Measurements from ENCODE around the gene MEF2C.

MEF2C gene

DNA sequence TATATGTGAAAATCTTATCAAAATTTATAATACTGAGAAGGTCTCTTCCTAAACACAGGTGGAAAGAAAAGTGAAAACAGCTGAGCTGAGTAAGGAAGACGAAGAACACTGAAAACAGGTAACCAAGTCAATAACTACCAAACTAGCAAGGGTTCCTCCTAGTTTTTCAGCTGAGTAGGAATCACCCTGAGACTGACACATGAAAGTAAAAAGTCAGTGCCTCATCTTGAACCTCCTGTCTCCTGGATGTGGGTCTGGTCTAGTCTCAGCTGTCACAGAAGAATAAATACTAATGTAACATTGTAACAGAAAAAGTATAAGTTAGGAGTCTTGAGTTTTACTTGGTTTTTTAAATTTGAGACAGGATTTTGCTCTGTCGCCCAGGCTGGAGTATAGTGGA lies 121.0 kb downstream of the MEF2C start:
- Histone ChIP-seq H3K36me3 (ENCODE audit: control insufficient read depth, insufficient read depth, low read length) (no peaks in the 10 kb centered on the region), H3K9me3 (ENCODE audit: control insufficient read depth, insufficient read depth, low read length) (no peaks in the 10 kb centered on the region), H3K27ac (ENCODE audit: low read length) (no peak overlapping the region), H3K4me3 (ENCODE audit: low read length) (no peak overlapping the region), H3K4me1 (ENCODE audit: control insufficient read depth, insufficient read depth, low read length) (no peaks in the 10 kb centered on the region; the same call in 1 of the 2 replicates), H3K27me3 (ENCODE audit: control insufficient read depth, insufficient read depth, low read length) (no peaks in the 10 kb centered on the region)
- no peak for DNase-seq (ENCODE audit: low read depth, low spot score)
- WGBS (ENCODE audit: insufficient coverage, insufficient read length): no CpG with 5 or more reads among the region's 2 CpGs

DNA sequence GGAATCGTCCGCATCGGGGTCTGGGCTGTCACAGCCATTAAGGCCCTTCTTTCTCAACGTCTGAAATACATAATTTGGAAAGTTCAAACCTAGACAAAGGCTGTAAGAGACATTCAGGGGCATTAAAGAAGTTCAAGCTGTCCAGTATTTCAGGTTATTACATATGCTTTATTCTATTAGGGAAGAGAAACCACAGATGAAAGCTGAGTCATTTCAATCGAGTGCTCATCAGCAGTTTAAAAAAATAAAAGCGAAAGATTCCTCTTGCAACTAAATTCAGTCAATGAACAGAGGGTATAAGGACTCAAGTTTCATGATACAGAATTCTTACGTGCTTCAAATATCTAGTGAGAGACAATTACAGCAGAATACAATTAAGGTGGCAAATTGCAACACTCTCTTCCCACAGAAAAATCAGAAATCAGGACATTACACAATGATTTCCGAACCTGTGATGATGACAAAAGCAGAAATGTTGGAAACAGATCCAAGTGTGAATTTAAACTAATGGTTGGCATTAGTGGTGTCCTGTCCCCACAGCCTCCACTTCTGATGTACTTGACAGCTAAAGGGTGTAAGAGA lies 121.6 kb downstream of the MEF2C start:
- Histone ChIP-seq H3K36me3 (ENCODE audit: control insufficient read depth, insufficient read depth, low read length) (no peaks in the 10 kb centered on the region), H3K4me1 (ENCODE audit: control insufficient read depth, insufficient read depth, low read length) (no peaks in the 10 kb centered on the region; the same call in 1 of the 2 replicates), H3K4me3 (ENCODE audit: low read length) (no peak overlapping the region), H3K27ac (ENCODE audit: low read length) (no peak overlapping the region), H3K27me3 (ENCODE audit: control insufficient read depth, insufficient read depth, low read length) (no peaks in the 10 kb centered on the region), H3K9me3 (ENCODE audit: control insufficient read depth, insufficient read depth, low read length) (no peaks in the 10 kb centered on the region)
- WGBS (ENCODE audit: insufficient coverage, insufficient read length): no CpG with 5 or more reads among the region's 8 CpGs
- DNase-seq (ENCODE audit: low read depth, low spot score): no peak

DNA sequence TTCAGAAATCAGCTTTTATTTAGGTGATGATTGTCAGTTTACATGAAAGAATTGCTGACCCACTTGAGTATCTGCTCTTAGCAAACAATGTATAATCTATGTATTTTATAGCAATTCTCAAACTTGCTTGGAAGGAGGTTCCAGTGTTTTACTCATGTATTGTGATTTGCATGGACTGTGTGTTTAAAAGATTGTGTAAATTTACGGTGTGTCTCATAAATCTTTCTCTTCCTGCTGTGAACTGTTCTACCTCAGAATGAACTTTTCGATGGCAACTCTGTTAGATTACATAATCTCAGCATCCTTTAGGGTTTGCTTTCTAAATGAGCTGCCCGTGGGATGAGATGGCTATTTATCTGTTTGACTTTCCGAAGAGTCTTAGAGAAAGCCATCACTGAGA lies 122.5 kb downstream of the MEF2C start:
- Histone ChIP-seq H3K27ac (ENCODE audit: low read length) (no peak overlapping the region), H3K4me3 (ENCODE audit: low read length) (no peak overlapping the region), H3K36me3 (ENCODE audit: control insufficient read depth, insufficient read depth, low read length) (no peaks in the 10 kb centered on the region), H3K4me1 (ENCODE audit: control insufficient read depth, insufficient read depth, low read length) (no peaks in the 10 kb centered on the region; the same call in 1 of the 2 replicates), H3K27me3 (ENCODE audit: control insufficient read depth, insufficient read depth, low read length) (no peaks in the 10 kb centered on the region), H3K9me3 (ENCODE audit: control insufficient read depth, insufficient read depth, low read length) (no peaks in the 10 kb centered on the region)
- DNase-seq (ENCODE audit: low read depth, low spot score): no peak
- no CpG with 5 or more reads among the region's 4 CpGs for WGBS (ENCODE audit: insufficient coverage, insufficient read length)

DNA sequence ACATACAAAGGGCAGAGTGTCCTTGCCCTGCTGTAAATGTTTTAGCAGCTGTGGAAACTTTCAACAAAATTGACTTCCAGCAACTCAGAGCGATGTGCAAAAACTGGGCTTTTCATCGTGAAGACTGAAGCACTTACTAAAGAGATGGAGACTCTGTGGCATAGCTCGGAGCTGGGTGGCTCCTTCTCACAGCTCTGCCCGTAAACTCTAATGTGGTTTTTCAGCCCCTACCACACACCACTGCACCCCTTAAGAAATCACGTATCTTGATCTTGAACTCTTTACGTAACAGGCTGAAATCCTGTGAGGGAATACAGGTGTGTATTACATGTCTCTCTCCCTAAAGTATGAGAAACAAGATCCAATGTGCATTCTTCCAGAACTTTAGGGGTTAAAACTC lies 124.4 kb downstream of the MEF2C start:
- DNase-seq (ENCODE audit: low read depth, low spot score): no peak
- no CpG with 5 or more reads among the region's 6 CpGs for WGBS (ENCODE audit: insufficient coverage, insufficient read length)
- Histone ChIP-seq H3K4me3 (ENCODE audit: low read length) (no peak overlapping the region), H3K4me1 (ENCODE audit: control insufficient read depth, insufficient read depth, low read length) (no peaks in the 10 kb centered on the region; the same call in 1 of the 2 replicates), H3K27ac (ENCODE audit: low read length) (no peak overlapping the region), H3K36me3 (ENCODE audit: control insufficient read depth, insufficient read depth, low read length) (no peaks in the 10 kb centered on the region), H3K27me3 (ENCODE audit: control insufficient read depth, insufficient read depth, low read length) (no peaks in the 10 kb centered on the region), H3K9me3 (ENCODE audit: control insufficient read depth, insufficient read depth, low read length) (no peaks in the 10 kb centered on the region)

DNA sequence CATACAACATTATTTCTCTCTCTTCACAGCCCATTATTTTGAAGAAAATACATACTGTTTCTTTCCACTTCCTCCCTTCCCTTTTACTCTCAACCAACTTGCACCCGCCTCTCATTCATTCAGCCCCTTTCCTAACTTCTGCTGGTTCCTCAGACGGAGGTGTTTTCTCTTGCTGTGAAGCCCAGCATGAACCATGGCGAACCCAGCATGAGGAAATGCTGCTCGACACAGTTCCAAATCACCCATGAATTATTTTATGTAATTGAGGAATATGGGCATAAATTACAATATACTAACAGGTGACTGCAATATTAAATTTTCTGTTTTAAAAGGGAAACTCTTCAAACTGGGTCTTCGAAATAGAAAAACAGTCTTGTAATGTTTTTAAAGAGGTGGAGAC lies 124.8 kb downstream of the MEF2C start:
- Histone ChIP-seq H3K9me3 (ENCODE audit: control insufficient read depth, insufficient read depth, low read length) (no peaks in the 10 kb centered on the region), H3K36me3 (ENCODE audit: control insufficient read depth, insufficient read depth, low read length) (no peaks in the 10 kb centered on the region), H3K4me1 (ENCODE audit: control insufficient read depth, insufficient read depth, low read length) (no peaks in the 10 kb centered on the region; the same call in 1 of the 2 replicates), H3K4me3 (ENCODE audit: low read length) (no peak overlapping the region), H3K27me3 (ENCODE audit: control insufficient read depth, insufficient read depth, low read length) (no peaks in the 10 kb centered on the region), H3K27ac (ENCODE audit: low read length) (no peak overlapping the region)
- DNase-seq (ENCODE audit: low read depth, low spot score): no peak
- WGBS (ENCODE audit: insufficient coverage, insufficient read length): no CpG with 5 or more reads among the region's 5 CpGs

DNA sequence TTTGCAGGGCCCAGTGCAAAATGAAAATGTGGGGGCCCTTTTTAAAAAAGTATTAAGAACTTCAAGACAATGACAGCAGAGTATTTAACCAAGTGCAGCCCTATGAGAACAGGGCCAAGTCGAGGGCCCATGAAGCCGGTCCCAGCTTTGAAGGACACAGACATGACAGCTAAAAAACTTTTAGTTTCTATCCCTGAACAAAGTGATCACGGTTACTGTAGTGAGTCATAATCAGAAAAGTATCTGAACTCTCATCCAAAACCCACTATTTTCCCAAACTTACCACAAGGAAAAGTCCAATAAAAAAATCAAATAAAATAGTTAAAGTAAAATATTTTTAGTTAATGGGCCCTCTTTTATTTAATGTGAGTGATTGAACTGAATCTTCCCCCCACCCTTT lies 126.0 kb downstream of the MEF2C start:
- Histone ChIP-seq H3K4me3 (ENCODE audit: low read length) (no peak overlapping the region), H3K27me3 (ENCODE audit: control insufficient read depth, insufficient read depth, low read length) (no peaks in the 10 kb centered on the region), H3K4me1 (ENCODE audit: control insufficient read depth, insufficient read depth, low read length) (no peaks in the 10 kb centered on the region; the same call in 1 of the 2 replicates), H3K27ac (ENCODE audit: low read length) (no peak overlapping the region), H3K36me3 (ENCODE audit: control insufficient read depth, insufficient read depth, low read length) (no peaks in the 10 kb centered on the region), H3K9me3 (ENCODE audit: control insufficient read depth, insufficient read depth, low read length) (no peaks in the 10 kb centered on the region)
- WGBS (ENCODE audit: insufficient coverage, insufficient read length): no CpG with 5 or more reads among the region's 3 CpGs
- no peak for DNase-seq (ENCODE audit: low read depth, low spot score)

DNA sequence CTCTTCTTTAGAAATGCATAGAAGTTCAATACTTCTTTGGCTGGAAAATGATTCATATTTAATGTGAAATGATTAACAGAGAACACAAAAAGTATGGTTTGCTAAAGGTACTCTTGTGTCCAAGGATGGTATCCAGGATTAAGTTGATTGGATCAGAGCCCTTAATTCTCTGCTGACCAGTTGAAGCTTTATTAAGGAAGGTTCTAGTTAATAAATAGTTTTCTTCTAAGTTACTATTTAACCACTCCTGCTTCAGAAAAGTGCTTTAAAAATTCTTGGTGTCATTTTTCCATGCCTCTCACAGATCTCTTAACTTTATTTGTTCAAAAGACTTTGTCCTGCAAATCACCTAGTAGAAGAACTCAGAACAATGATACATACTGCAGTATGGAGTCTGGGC lies 134.3 kb downstream of the MEF2C start:
- Histone ChIP-seq H3K27me3 (ENCODE audit: control insufficient read depth, insufficient read depth, low read length) (no peaks in the 10 kb centered on the region), H3K27ac (ENCODE audit: low read length) (no peak overlapping the region), H3K4me3 (ENCODE audit: low read length) (no peak overlapping the region), H3K9me3 (ENCODE audit: control insufficient read depth, insufficient read depth, low read length) (no peaks in the 10 kb centered on the region), H3K4me1 (ENCODE audit: control insufficient read depth, insufficient read depth, low read length) (no peaks in the 10 kb centered on the region; the same call in 1 of the 2 replicates), H3K36me3 (ENCODE audit: control insufficient read depth, insufficient read depth, low read length) (no peaks in the 10 kb centered on the region)
- no peak for DNase-seq (ENCODE audit: low read depth, low spot score)

DNA sequence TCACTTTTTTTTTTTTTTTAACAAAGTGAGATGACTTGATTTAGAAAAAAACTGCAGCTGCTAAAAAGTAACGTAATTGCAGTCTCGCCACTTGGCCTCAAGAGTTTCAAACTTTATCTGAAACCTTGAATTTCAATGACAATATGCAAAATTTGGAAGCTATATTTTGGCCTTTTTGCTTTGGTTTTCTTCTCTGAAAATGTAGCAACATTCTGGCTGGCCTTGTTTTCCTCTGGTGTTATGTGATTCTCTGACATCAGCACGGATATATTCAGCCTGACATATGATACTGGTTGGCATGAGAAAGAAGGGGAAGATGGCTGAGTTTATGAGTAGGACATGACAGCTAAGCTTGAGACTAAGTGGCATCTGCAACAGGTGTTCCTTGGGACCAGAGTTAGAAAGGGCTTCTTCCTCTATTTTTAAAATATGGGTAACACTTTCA lies 136.5 kb downstream of the MEF2C start:
- WGBS (ENCODE audit: insufficient coverage, insufficient read length): no CpG with 5 or more reads among the region's 3 CpGs
- H3K36me3 ChIP-seq (ENCODE audit: control insufficient read depth, insufficient read depth, low read length): no peaks in the 10 kb centered on the region
- H3K27ac ChIP-seq (ENCODE audit: low read length): no peak overlapping the region
- H3K27me3 ChIP-seq (ENCODE audit: control insufficient read depth, insufficient read depth, low read length): no peaks in the 10 kb centered on the region
- no peak for DNase-seq (ENCODE audit: low read depth, low spot score)
- H3K4me1 ChIP-seq (ENCODE audit: control insufficient read depth, insufficient read depth, low read length): no peaks in the 10 kb centered on the region; the same call in 1 of the 2 replicates
- H3K4me3 ChIP-seq (ENCODE audit: low read length): no peak overlapping the region
- no peaks in the 10 kb centered on the region for H3K9me3 ChIP-seq (ENCODE audit: control insufficient read depth, insufficient read depth, low read length)

DNA sequence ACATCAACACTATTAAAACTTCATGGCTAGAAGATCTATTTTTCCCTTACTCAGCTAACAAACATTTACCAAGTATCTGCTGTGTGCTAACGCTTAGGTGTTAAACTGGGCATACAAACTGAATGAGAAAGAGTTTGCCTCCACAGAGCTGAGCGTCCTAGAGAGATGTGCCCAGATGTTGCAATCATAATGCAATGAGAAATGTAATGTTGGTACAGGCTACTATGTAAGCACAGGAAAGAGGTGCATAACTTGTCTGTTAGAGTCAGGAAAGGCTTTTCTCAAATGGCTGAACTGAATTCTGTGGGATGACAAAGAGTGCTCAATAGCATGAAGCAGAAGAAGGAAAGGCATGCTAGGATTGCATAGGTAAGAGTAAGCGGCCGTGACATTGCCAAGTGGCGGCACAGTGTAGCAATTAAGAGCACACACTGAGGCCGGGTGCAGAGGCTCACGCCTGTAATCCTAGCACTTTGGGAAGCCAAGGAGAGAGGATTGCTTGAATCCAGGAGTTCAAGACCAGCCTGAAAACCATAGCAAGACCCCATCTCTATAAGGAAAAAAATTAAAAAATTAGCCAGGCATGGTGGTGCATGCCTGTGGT lies 137.8 kb downstream of the MEF2C start:
- DNase-seq (ENCODE audit: low read depth, low spot score): no peak
- Histone ChIP-seq H3K27me3 (ENCODE audit: control insufficient read depth, insufficient read depth, low read length) (no peaks in the 10 kb centered on the region), H3K4me1 (ENCODE audit: control insufficient read depth, insufficient read depth, low read length) (no peaks in the 10 kb centered on the region; the same call in 1 of the 2 replicates), H3K36me3 (ENCODE audit: control insufficient read depth, insufficient read depth, low read length) (no peaks in the 10 kb centered on the region), H3K4me3 (ENCODE audit: low read length) (no peak overlapping the region), H3K27ac (ENCODE audit: low read length) (no peak overlapping the region), H3K9me3 (ENCODE audit: control insufficient read depth, insufficient read depth, low read length) (no peaks in the 10 kb centered on the region)
- no CpG with 5 or more reads among the region's 7 CpGs for WGBS (ENCODE audit: insufficient coverage, insufficient read length)

DNA sequence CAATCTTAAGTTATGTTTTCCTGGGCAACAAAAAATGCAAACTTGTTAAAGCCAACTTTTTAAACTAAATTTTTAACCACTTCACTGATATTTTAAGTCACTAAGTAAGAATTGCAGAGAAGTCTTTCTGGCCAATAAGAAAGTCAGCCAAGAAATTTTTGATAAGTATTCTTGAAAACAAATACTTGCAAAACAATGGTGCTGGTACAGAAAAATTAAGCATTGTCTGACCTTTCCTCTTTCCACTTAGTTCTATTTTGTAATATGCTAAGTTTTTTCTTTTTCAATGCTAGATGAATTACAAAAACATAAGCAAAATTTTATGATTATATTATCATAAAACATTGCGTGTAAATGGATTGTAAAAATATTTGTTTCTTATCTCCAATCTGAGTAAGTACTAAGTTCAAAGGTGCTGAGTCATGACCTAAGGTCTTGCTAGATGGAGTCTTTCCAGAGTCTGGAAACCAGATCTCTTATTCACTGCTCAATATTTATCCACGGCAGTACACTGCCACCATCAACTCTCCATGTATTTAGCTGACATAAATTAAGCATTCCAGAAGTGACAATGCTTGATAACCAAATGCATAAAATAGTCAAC lies 139.7 kb downstream of the MEF2C start:
- Histone ChIP-seq H3K36me3 (ENCODE audit: control insufficient read depth, insufficient read depth, low read length) (no peaks in the 10 kb centered on the region), H3K4me1 (ENCODE audit: control insufficient read depth, insufficient read depth, low read length) (no peaks in the 10 kb centered on the region; the same call in 1 of the 2 replicates), H3K27ac (ENCODE audit: low read length) (no peak overlapping the region), H3K27me3 (ENCODE audit: control insufficient read depth, insufficient read depth, low read length) (no peaks in the 10 kb centered on the region), H3K4me3 (ENCODE audit: low read length) (no peak overlapping the region), H3K9me3 (ENCODE audit: control insufficient read depth, insufficient read depth, low read length) (no peaks in the 10 kb centered on the region)
- WGBS (ENCODE audit: insufficient coverage, insufficient read length): no CpG with 5 or more reads among the region's 2 CpGs
- DNase-seq (ENCODE audit: low read depth, low spot score): no peak
